ENCODE measurements around the gene BGN. TPM values are rescaled to one million over a fixed set of nuclear protein-coding genes. Genes with fewer than 3 reads are reported as not detected.
A peak's percentile ranks its signal among the peaks of the same experiment; 100 is the strongest.

Gene BGN
- total RNA-seq, 1 experiment from 2014 or later, result 0.83 TPM

DNA sequence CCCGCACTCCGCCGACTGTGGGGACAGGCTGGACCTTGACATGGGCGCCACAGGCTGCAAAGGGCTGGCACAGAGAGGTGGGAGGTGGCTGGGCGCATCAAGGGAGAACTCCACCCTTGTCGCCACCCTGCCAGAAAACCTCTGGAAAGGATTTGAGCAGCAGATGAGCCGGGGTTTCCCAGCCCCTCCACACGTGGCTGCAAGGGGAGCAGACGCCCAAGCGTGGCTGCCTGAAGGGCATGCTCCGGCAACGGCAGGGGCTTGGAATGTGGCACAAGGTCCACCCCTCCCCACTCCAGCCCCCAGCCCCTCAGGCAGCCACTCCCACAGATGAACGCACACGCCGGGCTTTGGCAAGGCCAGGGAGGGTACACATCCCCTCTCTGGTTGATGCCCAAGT lies 4.6 kb downstream of the BGN start:
- H3K27me3 ChIP-seq (ENCODE audit: control insufficient read depth, insufficient read depth, low read length), result no peaks in the 10 kb centered on the region
- H3K4me3 ChIP-seq (ENCODE audit: insufficient read depth, low read depth, low read length), result no peak overlapping the region
- no peak for DNase-seq
- H3K36me3 ChIP-seq (replicated peaks; ENCODE audit: control insufficient read depth, insufficient read depth, low read length), result no peaks in the 10 kb centered on the region

- no peak overlapping the region for H3K4me3 ChIP-seq (ENCODE audit: insufficient read depth, low read depth, low read length)
- H3K27me3 ChIP-seq (ENCODE audit: control insufficient read depth, insufficient read depth, low read length), result no peaks in the 10 kb centered on the region
- no peak for DNase-seq
Observed at GRCh38 chrX:153499876-153500275, 5.1 kb downstream of the BGN start.

DNA sequence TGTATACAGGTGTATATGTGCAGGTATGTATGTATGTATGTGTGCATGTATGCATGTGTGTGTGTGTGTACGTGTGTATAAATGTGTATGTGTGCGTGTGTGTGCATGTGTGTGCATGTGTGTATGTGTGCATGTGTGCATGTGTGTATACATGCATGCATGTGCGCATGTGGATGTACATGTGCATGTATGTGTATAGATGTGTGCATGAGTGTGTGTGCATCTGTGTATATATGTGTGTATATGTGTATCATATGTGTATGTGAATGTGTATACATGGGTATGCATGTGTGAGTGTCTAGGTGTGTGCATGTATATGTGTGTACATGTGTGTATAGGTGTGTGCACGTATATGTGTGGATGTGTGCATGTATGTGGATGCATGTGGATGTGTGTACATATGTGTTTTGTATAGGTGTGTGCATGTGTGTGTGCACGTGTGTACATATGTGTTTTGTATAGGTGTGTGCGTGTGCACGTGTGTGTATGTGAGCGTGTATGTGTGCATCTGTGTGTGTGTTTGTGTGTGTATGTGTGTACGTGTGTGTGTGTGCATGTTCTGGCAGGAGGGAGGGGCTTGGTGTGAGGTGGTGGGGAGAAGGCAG lies 6.0 kb downstream of the BGN start:
- H3K4me3 ChIP-seq (ENCODE audit: insufficient read depth, low read depth, low read length), result no peak overlapping the region
- H3K27me3 ChIP-seq (ENCODE audit: control insufficient read depth, insufficient read depth, low read length), result no peaks in the 10 kb centered on the region
- H3K36me3 ChIP-seq (replicated peaks; ENCODE audit: control insufficient read depth, insufficient read depth, low read length), result no peaks in the 10 kb centered on the region
- DNase-seq, result no peak

More at GRCh38 chrX:153499876-153500275, 5.1 kb downstream of the BGN start:
- no peaks in the 10 kb centered on the region for H3K36me3 ChIP-seq (replicated peaks; ENCODE audit: control insufficient read depth, insufficient read depth, low read length)

DNA sequence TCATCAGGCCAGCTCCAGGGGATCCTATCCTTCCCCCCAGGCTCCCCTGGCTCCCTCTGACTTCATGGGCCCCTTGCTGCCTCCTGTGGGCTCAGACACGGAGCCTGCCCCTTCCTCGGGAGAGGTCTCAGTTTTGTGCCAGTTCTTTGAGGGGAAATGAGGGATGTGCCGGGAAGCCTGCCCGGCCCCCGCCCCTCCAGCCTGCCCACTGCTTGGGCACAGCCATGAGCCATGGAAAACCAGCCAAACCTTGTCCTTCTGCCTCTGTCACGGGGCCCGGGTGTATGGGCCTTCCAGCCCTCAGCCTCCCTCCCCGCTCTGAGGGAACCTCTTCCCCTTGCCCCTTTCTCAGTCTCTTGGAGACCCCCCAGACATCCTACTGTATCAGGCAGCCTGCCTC lies 6.8 kb downstream of the BGN start:
- Histone ChIP-seq H3K27me3 (ENCODE audit: control insufficient read depth, insufficient read depth, low read length) (no peaks in the 10 kb centered on the region), H3K36me3 (replicated peaks; ENCODE audit: control insufficient read depth, insufficient read depth, low read length) (no peaks in the 10 kb centered on the region), H3K4me3 (ENCODE audit: insufficient read depth, low read depth, low read length) (no peak overlapping the region)
- DNase-seq, result no peak

DNA sequence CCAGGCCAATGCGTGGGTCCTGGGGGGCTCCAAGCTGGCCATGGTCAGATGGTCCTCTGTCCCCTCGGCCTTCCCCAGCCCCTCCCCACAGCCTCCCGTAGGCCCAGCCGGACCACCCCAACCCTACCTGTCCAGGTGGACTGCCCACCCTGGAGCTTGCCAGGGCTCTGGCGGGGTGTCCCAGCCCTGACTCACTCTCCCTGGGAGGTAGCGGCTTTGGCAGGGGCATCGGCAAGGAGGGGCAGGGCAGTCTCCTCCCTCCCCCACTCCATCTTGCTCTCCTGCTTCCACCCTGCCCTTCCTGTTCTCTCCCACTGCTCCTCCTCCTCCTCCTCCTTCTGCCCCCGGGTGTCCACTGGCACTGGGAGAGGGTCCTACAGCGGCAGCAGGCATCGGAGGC lies 7.4 kb downstream of the BGN start:
- DNase-seq, result no peak
- Histone ChIP-seq H3K36me3 (replicated peaks; ENCODE audit: control insufficient read depth, insufficient read depth, low read length) (no peaks in the 10 kb centered on the region), H3K27me3 (ENCODE audit: control insufficient read depth, insufficient read depth, low read length) (no peaks in the 10 kb centered on the region), H3K4me3 (ENCODE audit: insufficient read depth, low read depth, low read length) (no peak overlapping the region)

DNA sequence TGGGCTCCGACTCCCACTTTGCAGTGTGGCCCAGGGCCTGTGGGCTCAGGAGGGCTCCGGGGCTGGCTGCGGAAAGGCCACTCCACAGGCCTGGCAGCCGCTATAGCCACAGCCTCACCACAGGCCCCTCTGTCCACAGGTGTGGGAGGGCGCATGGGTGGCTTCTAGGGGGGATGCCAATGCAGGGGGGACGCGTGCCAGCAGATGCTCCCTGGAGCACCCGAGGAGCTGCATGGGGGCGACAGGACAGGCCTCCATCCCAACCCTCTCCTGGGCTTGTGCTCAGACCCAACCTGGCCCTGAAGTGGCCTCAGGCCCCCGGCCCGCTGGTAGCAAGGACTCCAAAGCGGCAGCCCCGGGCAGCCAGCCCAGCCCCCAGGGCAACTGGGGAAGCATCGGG lies 8.0 kb downstream of the BGN start:
- Histone ChIP-seq H3K4me3 (ENCODE audit: insufficient read depth, low read depth, low read length) (no peak overlapping the region), H3K36me3 (replicated peaks; ENCODE audit: control insufficient read depth, insufficient read depth, low read length) (no peaks in the 10 kb centered on the region), H3K27me3 (ENCODE audit: control insufficient read depth, insufficient read depth, low read length) (no peaks in the 10 kb centered on the region)
- no peak for DNase-seq

DNA sequence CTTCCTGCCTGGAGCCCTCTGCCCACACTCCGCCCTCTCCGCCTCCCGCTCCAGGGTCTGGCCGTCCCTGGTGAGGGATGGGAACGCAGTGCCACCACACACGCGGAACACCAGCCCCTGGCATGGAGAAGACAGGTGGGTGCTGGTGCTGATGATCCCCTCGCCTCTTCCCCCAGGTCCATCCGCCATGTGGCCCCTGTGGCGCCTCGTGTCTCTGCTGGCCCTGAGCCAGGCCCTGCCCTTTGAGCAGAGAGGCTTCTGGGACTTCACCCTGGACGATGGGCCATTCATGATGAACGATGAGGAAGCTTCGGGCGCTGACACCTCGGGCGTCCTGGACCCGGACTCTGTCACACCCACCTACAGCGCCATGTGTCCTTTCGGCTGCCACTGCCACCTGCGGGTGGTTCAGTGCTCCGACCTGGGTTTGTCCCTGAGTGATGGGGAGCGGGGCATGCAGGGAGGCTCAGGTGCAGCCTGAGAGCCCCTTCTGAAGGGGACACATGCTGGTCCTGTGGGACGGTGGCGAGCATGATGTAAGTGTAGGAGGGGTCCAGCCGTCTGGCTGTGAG lies 9.8 kb downstream of the BGN start:
- no peak overlapping the region for H3K4me3 ChIP-seq (ENCODE audit: insufficient read depth, low read depth, low read length)
- H3K36me3 ChIP-seq (replicated peaks; ENCODE audit: control insufficient read depth, insufficient read depth, low read length), result no peaks in the 10 kb centered on the region
- no peaks in the 10 kb centered on the region for H3K27me3 ChIP-seq (ENCODE audit: control insufficient read depth, insufficient read depth, low read length)
- DNase-seq, result no peak

DNA sequence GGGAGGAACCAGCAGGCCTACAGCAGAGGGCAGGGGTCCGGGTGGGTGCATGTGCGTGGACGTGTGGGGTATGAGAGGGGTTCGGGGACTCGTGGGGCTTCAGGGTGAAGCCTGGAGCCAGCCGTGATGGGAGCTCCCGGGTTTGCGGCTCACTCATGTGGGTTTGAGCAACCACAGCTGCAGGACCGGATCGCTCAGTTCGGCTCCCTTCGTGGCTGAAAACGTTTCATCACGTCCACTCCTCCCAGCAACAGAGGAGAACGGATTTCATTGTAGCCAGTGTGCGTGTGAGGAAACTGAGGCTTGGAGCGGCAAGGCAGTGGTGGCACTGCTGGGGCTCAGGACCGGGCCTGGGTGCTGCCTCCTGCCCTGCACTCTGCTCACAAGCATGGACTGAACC lies 10.6 kb downstream of the BGN start:
- no peaks in the 10 kb centered on the region for H3K36me3 ChIP-seq (replicated peaks; ENCODE audit: control insufficient read depth, insufficient read depth, low read length)
- H3K4me3 ChIP-seq (ENCODE audit: insufficient read depth, low read depth, low read length), result no peak overlapping the region
- DNase-seq, result no peak
- H3K27me3 ChIP-seq (ENCODE audit: control insufficient read depth, insufficient read depth, low read length), result no peaks in the 10 kb centered on the region

DNA sequence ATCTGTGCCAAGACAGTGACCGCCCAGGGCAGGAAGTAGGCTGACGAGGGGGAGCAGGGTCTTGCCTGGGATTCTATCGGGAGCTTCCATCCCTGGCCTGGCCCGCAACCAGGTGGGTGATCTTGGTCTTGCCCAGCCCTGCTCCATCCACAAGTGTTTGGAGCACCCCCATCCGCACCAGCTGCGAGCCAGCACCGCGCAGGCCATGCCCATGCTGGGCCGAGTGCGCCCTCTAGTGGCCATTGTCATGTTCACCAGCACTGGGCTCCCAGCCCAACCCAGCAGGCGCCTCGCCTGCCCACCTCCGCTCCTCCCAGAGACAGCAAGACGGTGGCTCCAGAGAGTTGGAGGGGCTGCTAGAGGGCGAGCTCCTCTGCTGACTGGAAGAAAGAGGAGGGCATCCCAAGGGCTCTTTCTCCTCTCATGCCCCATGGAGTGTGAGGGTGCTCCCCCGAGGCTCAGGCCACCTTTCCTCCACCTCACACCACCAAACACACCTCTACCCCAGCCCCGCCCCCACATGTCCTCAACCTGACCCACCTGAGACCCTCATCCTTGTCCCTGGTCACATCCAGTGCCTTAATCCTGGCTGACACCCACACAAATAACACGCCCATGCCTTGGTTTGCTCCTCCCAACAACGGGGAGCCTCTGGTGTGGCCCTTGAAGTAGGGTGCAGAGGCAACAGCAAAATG lies 12.9 kb downstream of the BGN start:
- peak; percentile 97 for DNase-seq
- H3K4me3 ChIP-seq (ENCODE audit: insufficient read depth, low read depth, low read length), result no peak overlapping the region
- no peaks in the 10 kb centered on the region for H3K36me3 ChIP-seq (replicated peaks; ENCODE audit: control insufficient read depth, insufficient read depth, low read length)
- H3K27me3 ChIP-seq (ENCODE audit: control insufficient read depth, insufficient read depth, low read length), result no peaks in the 10 kb centered on the region

- no peak overlapping the region for H3K4me3 ChIP-seq (ENCODE audit: insufficient read depth, low read depth, low read length)
- no peak for DNase-seq
- no peaks in the 10 kb centered on the region for H3K27me3 ChIP-seq (ENCODE audit: control insufficient read depth, insufficient read depth, low read length)
Observed at GRCh38 chrX:153509592-153509991, 14.8 kb downstream of the BGN start.

GRCh38 chrX:153510383-153510782 lies 15.6 kb downstream of the BGN start:
- no peaks in the 10 kb centered on the region for H3K27me3 ChIP-seq (ENCODE audit: control insufficient read depth, insufficient read depth, low read length)
- no peaks in the 10 kb centered on the region for H3K36me3 ChIP-seq (replicated peaks; ENCODE audit: control insufficient read depth, insufficient read depth, low read length)
- no peak overlapping the region for H3K4me3 ChIP-seq (ENCODE audit: insufficient read depth, low read depth, low read length)
- DNase-seq, result no peak

More at GRCh38 chrX:153509592-153509991, 14.8 kb downstream of the BGN start:
- no peaks in the 10 kb centered on the region for H3K36me3 ChIP-seq (replicated peaks; ENCODE audit: control insufficient read depth, insufficient read depth, low read length)

DNA sequence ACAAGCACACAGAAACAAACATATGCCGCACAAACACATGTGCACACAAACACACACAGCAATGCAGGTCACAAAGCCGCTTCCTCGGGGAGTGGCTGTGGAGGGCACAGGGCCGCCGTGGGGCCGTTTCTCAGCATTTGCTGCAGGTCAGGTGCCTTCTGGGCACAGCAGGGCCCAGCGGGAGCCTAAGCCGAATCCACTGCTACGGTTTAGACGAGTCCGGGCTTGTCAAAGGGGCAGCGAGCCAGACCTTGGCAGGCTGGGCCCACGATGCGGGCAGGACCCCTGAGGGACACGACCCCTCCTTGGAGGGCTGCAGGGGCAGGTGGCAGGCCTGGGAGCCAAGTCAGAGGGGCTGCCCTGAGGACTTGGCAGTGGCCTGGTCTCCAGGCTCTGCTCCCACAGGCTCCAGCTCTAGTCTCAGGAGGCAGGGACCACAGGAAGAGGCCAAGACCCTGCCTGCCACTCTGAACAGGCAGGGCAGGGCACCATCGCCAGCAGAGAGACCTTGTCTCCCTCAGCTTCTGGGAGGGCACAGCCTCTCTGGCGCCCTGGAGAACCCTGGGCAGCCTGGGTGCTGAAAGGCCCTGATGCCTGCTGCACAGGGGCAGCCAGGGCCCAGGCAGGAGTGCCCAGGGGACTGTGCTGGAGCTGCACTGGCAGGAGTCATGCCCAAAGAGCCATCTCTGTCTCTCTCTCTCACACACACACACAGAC lies 17.2 kb downstream of the BGN start:
- DNase-seq, result no peak
- Histone ChIP-seq H3K4me3 (ENCODE audit: insufficient read depth, low read depth, low read length) (no peak overlapping the region), H3K27me3 (ENCODE audit: control insufficient read depth, insufficient read depth, low read length) (peaks cover 9% of the 10 kb centered on the region), H3K36me3 (replicated peaks; ENCODE audit: control insufficient read depth, insufficient read depth, low read length) (no peaks in the 10 kb centered on the region)

DNA sequence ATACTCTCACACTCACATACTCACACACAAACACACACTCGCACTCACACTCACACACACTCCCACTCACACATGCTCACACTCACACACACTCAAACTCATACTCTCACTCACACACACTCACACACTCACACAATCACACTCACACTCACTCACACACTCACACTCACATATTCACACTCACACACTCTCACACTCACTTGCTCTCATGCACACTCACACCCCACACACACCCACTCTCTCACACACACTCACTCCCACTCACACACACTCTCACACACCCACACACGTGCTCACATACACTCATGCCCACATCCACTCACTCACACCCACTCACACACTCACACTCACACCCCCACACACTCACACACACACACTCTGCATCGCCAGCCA lies 17.7 kb downstream of the BGN start:
- Histone ChIP-seq H3K27me3 (ENCODE audit: control insufficient read depth, insufficient read depth, low read length) (peaks cover 12% of the 10 kb centered on the region), H3K4me3 (ENCODE audit: insufficient read depth, low read depth, low read length) (no peak overlapping the region), H3K36me3 (replicated peaks; ENCODE audit: control insufficient read depth, insufficient read depth, low read length) (no peaks in the 10 kb centered on the region)
- no peak for DNase-seq

- DNase-seq, result no peak
- peaks cover 17% of the 10 kb centered on the region for H3K27me3 ChIP-seq (ENCODE audit: control insufficient read depth, insufficient read depth, low read length)
- no peak overlapping the region for H3K4me3 ChIP-seq (ENCODE audit: insufficient read depth, low read depth, low read length)
- no peaks in the 10 kb centered on the region for H3K36me3 ChIP-seq (replicated peaks; ENCODE audit: control insufficient read depth, insufficient read depth, low read length)
Observed at GRCh38 chrX:153513265-153513664, 18.5 kb downstream of the BGN start.

- no peaks in the 10 kb centered on the region for H3K36me3 ChIP-seq (replicated peaks; ENCODE audit: control insufficient read depth, insufficient read depth, low read length)
- DNase-seq, result no peak
- peaks cover 27% of the 10 kb centered on the region for H3K27me3 ChIP-seq (ENCODE audit: control insufficient read depth, insufficient read depth, low read length)
- H3K4me3 ChIP-seq (ENCODE audit: insufficient read depth, low read depth, low read length), result no peak overlapping the region
Observed at GRCh38 chrX:153514259-153514658, 19.5 kb downstream of the BGN start.

All from H7 (cell line).